Hepatocyte (in vitro differentiated cells): Measurements from ENCODE around the gene DNAJC1. TPM values are rescaled to one million over a fixed set of nuclear protein-coding genes. Genes with fewer than 3 reads are reported as not detected.

Experiments
- DNase-seq: peaks from one replicate; pipeline ENCODE4 v3.0.0-alpha.2; 2016; ENCODE audit warnings: low spot score
- H2AFZ ChIP-seq: fragments of 200-600 bp; sonication (generic); 2 replicates; pipeline ENCODE4 v1.6.0; 2016; ENCODE audit warnings: antibody characterized with exemption, mild to moderate bottlenecking
- H3K27ac ChIP-seq: fragments of 200-600 bp; sonication (generic); 2 replicates; pipeline ENCODE4 v1.5.1; 2016; ENCODE audit warnings: mild to moderate bottlenecking
- H3K27me3 ChIP-seq: fragments of 200-600 bp; sonication (generic); 2 replicates; pipeline ENCODE4 v1.6.1; 2016
- H3K36me3 ChIP-seq: fragments of 200-600 bp; sonication (generic); replicated peaks from 2 replicates; pipeline ENCODE4 v1.5.1; 2016; ENCODE audit warnings: low read depth; ENCODE audit not compliant: insufficient read depth
- H3K4me1 ChIP-seq: fragments of 200-600 bp; sonication (generic); 2 replicates; pipeline ENCODE4 v1.5.1; 2016; ENCODE audit warnings: mild to moderate bottlenecking, moderate library complexity; ENCODE audit not compliant: insufficient read depth
- H3K4me2 ChIP-seq: fragments of 200-600 bp; sonication (generic); 2 replicates; pipeline ENCODE4 v1.6.0; 2016
- H3K4me3 ChIP-seq: fragments of 200-600 bp; sonication (generic); 2 replicates; pipeline ENCODE4 v1.5.1; 2016; ENCODE audit warnings: mild to moderate bottlenecking
- H3K79me2 ChIP-seq: fragments of 200-600 bp; sonication (generic); 2 replicates; pipeline ENCODE4 v1.6.0; 2017; ENCODE audit warnings: mild to moderate bottlenecking
- H3K9me2 ChIP-seq: fragments of 200-600 bp; sonication (generic); replicated peaks from 2 replicates; pipeline ENCODE4 v1.6.0; 2017; ENCODE audit warnings: mild to moderate bottlenecking; ENCODE audit not compliant: insufficient read depth
- H3K9me3 ChIP-seq: fragments of 200-600 bp; sonication (generic); 2 replicates; pipeline ENCODE4 v1.5.1; 2016; ENCODE audit warnings: low read depth, mild to moderate bottlenecking
- H4K20me1 ChIP-seq: fragments of 200-600 bp; sonication (generic); 2 replicates; pipeline ENCODE4 v1.6.0; 2016; ENCODE audit warnings: mild to moderate bottlenecking; ENCODE audit not compliant: insufficient read depth, poor library complexity, severe bottlenecking
- EZH2 ChIP-seq: fragments of 200-600 bp; sonication (generic); IDR thresholded peaks from 2 replicates; pipeline ENCODE4 v1.6.1; 2016; ENCODE audit warnings: antibody characterized with exemption, mild to moderate bottlenecking, borderline replicate concordance
- EZH2phosphoT487 ChIP-seq: fragments of 200-600 bp; sonication (generic); IDR thresholded peaks from one replicate; pipeline ENCODE4 v1.6.1; 2018; ENCODE audit warnings: antibody characterized with exemption, mild to moderate bottlenecking, low read depth, moderate library complexity; ENCODE audit not compliant: unreplicated experiment, severe bottlenecking
- WGBS: methylation state at CpG from one replicate; pipeline ENCODE4 v1.1.6; 2016; ENCODE audit warnings: low lambda C conversion rate; ENCODE audit errors: missing lambda C conversion rate; 5-methylcytosine and 5-hydroxymethylcytosine counted together
- polyA plus RNA-seq: library from polyadenylated mRNA; unstranded; fragments of >200 nt; fragmentation: Nextera tagmentation; extraction: Ambion mirVana; gene quantifications from 2 replicates; pipeline ENCODE4 v1.2.1, GENCODE V29; 2016
- total RNA-seq: library from RNA; depleted of rRNA; stranded (reverse); fragments of >200 nt; gene quantifications from 2 replicates; pipeline ENCODE4 v1.2.3, GENCODE V29; 2014
- TF ChIP-seq, protein P1 (sequence below): fragments of 200-600 bp; sonication (generic); IDR thresholded peaks from 2 replicates; pipeline ENCODE4 v1.5.1; 2016; ENCODE audit warnings: antibody characterized with exemption, mild to moderate bottlenecking; ENCODE audit not compliant: poor library complexity

Gene DNAJC1
- total and polyA plus RNA-seq, 2 experiments from 2014 or later: 64.6 to 91.7 TPM

DNA sequence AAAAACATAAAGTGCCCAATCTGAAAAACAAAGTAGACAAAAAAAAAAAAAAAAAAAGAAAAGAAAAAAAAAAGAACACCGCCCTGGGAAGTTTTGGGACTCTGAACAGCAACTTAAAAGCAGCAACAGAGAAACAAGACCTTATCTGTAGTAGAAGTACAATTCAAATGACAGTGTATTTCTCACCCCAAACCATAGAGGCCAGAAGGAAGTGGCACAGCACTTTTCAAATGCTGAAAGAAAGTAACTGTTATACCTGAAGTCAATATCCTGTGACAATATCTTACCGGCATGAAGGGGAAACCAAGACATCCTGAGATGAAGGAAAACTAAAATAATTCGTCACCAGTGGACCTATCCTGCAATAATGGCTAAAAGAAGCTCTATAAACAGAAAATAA, 112.1 kb downstream of the DNAJC1 start:
- TF ChIP-seq EZH2phosphoT487: no peak
- no peak for TF ChIP-seq EZH2
- TF ChIP-seq, protein P1, sequence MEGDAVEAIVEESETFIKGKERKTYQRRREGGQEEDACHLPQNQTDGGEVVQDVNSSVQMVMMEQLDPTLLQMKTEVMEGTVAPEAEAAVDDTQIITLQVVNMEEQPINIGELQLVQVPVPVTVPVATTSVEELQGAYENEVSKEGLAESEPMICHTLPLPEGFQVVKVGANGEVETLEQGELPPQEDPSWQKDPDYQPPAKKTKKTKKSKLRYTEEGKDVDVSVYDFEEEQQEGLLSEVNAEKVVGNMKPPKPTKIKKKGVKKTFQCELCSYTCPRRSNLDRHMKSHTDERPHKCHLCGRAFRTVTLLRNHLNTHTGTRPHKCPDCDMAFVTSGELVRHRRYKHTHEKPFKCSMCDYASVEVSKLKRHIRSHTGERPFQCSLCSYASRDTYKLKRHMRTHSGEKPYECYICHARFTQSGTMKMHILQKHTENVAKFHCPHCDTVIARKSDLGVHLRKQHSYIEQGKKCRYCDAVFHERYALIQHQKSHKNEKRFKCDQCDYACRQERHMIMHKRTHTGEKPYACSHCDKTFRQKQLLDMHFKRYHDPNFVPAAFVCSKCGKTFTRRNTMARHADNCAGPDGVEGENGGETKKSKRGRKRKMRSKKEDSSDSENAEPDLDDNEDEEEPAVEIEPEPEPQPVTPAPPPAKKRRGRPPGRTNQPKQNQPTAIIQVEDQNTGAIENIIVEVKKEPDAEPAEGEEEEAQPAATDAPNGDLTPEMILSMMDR: no peak
- Histone ChIP-seq H4K20me1 (no peaks in the 10 kb centered on the region), H3K79me2 (no peaks in the 10 kb centered on the region), H3K27ac (no peak overlapping the region), H3K4me1 (no peaks in the 10 kb centered on the region), H3K4me3 (no peak overlapping the region), H3K9me3 (peaks cover 5% of the 10 kb centered on the region), H2AFZ (no peak overlapping the region), H3K4me2 (no peak overlapping the region), H3K27me3 (no peaks in the 10 kb centered on the region), H3K36me3 (no peaks in the 10 kb centered on the region), H3K9me2 (no peaks in the 10 kb centered on the region)
- WGBS: 96% methylated on average over 3 of the region's 3 CpGs
- no peak for DNase-seq

DNA sequence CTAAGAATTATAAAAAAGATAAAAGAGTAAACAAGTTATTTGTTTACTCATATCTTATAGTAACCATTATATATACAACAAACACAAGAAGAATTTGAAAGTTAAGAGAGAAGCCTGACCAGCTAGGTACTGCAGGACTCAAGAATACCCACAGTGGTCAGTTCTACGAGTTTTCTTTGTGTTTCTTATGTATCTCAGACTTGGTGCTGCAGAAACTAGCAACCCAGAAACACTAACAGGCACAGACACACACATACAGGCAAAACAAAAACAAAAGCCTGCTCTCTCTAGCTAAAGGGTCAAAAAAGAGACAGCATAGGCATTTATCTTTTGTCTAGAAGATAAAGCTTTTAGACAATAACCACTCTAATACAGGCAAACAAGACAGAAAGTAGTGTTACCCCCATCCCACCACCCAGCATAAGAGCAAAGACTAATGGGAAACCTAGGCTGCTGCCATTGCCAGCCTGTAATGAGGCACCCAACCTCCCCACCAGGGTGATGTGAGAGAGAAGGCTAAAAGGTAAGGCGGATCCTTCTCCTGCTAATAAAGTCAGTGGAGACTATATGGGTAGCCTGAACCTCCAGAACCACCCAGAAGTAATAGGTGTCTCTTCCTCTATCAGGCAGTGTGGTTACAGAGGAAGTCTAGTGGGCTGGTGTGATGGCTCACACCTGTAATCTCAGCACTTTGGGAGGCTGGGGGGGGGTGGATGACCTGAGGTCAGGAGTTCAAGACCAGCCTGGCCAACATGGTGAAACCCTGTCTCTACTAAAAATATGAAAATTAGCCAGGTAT, 113.9 kb downstream of the DNAJC1 start:
- H3K27ac ChIP-seq: no peak overlapping the region
- TF ChIP-seq EZH2phosphoT487: no peak
- TF ChIP-seq, protein P1: no peak
- TF ChIP-seq EZH2: no peak
- no peaks in the 10 kb centered on the region for H4K20me1 ChIP-seq
- H2AFZ ChIP-seq: no peak overlapping the region
- H3K79me2 ChIP-seq: no peaks in the 10 kb centered on the region
- H3K9me2 ChIP-seq: no peaks in the 10 kb centered on the region
- H3K9me3 ChIP-seq: peaks cover 15% of the 10 kb centered on the region
- no peak for DNase-seq
- H3K4me1 ChIP-seq: no peaks in the 10 kb centered on the region
- no peak overlapping the region for H3K4me3 ChIP-seq
- no peak overlapping the region for H3K4me2 ChIP-seq
- H3K36me3 ChIP-seq: no peaks in the 10 kb centered on the region
- H3K27me3 ChIP-seq: no peaks in the 10 kb centered on the region
- WGBS: 91% methylated on average over 2 of the region's 2 CpGs

DNA sequence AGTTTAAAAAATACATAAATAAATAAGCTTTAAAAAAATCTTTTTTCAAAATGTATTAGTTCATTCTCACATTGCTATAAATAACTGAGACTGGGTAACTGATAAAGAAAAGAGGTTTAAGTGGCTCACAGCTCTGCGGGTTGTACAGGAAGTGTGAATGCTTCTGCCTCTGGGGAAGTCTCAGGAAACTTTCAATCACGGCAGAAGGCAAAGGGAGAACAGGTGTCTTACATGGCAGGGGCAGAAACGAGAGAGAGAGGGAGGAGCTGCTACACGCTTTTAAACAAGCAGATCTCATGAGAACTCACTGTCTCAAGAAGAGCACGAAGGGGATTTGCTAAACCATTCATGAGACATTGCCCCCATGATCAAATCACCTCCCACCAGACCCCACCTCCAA, 114.6 kb downstream of the DNAJC1 start:
- Histone ChIP-seq H3K4me3 (no peak overlapping the region), H3K36me3 (no peaks in the 10 kb centered on the region), H3K9me2 (no peaks in the 10 kb centered on the region), H3K4me1 (no peaks in the 10 kb centered on the region), H3K79me2 (no peaks in the 10 kb centered on the region), H3K27ac (no peak overlapping the region), H2AFZ (no peak overlapping the region), H3K4me2 (no peak overlapping the region), H4K20me1 (no peaks in the 10 kb centered on the region), H3K9me3 (peaks cover 15% of the 10 kb centered on the region), H3K27me3 (no peaks in the 10 kb centered on the region)
- TF ChIP-seq EZH2 (no peak), EZH2phosphoT487 (no peak)
- TF ChIP-seq, protein P1: no peak
- 72% methylated on average over 5 of the region's 5 CpGs for WGBS
- DNase-seq: no peak
